GM12878 (cell line): ENCODE results near the gene TEKT2. TPM values are rescaled to one million over a fixed set of nuclear protein-coding genes. Genes with fewer than 3 reads are reported as not detected.

ENCODE experiments used
- ATAC-seq: fragments of 200-7000 bp; cut with Tn5 transposase; 3 replicates; pipeline ENCODE4 v1.9.1; 2020; ENCODE audit warnings: mild to moderate bottlenecking, moderate library complexity
- BruUV-seq: library from RNA; stranded (reverse); fragments of 400-500 nt; replicated peaks from 2 replicates; lab custom pipeline; 2021; lab: Mats Ljungman, UMichigan
- CTCF ChIA-PET: fragments of 300-600 bp; sonication (Branson Sonifier 250); formaldehyde crosslinking; extraction: SDS; loops from one replicate; lab custom pipeline; 2021; ENCODE audit warnings: inconsistent platforms; lab: Yijun Ruan, JAX
- POLR2A ChIA-PET: fragments of 350-600 bp; formaldehyde crosslinking; extraction: SDS; loops from one replicate; lab custom pipeline; 2021; ENCODE audit warnings: inconsistent platforms; lab: Charles Lee
- RAD21 ChIA-PET: fragments of 300-600 bp; sonication (Branson Sonifier 250); formaldehyde crosslinking; loops from one replicate; lab custom pipeline; 2023; ENCODE audit warnings: antibody characterized with exemption; ENCODE audit not compliant: unreplicated experiment; lab: Charles Lee
- SMC1A ChIA-PET: fragments of 300-600 bp; sonication (Branson Sonifier 250); formaldehyde crosslinking; loops from one replicate; lab custom pipeline; 2023; ENCODE audit not compliant: unreplicated experiment, uncharacterized antibody; lab: Charles Lee
- DNase-seq: peaks from one replicate; pipeline ENCODE4 v3.0.0-alpha.2; 2011; ENCODE audit warnings: low read depth, low spot score
- FAIRE-seq: peaks from 3 replicates; lab custom pipeline; 2011; peaks lifted over from hg19 to GRCh38; lab: Jason Lieb, UNC
- H2AFZ ChIP-seq: 2 replicates; pipeline ENCODE4 v1.6.0; 2011; ENCODE audit warnings: low read depth, low read length, control low read depth; ENCODE audit not compliant: control insufficient read depth
- H3K27ac ChIP-seq: 2 replicates; pipeline ENCODE4 v1.5.1; 2011; ENCODE audit warnings: control low read depth; ENCODE audit not compliant: control insufficient read depth, insufficient read depth
- H3K27me3 ChIP-seq, 2 experiments: replicated peaks in 1 of 2; 2 replicates each; pipeline versions ENCODE4 v1.6.0 to v1.6.1; 2011; ENCODE audit warnings: low read length in 1 of 2; ENCODE audit not compliant: control insufficient read depth in 2 of 2, insufficient read depth in 2 of 2
- H3K36me3 ChIP-seq, 2 experiments: 2 replicates each; pipeline ENCODE4 v1.5.1; 2011; ENCODE audit warnings: low read length in 1 of 2; ENCODE audit not compliant: control insufficient read depth in 2 of 2, insufficient read depth in 2 of 2
- H3K4me1 ChIP-seq: 2 replicates; pipeline ENCODE4 v1.6.1; 2011; ENCODE audit warnings: mild to moderate bottlenecking, low read length, moderate library complexity, mixed read lengths; ENCODE audit not compliant: control insufficient read depth, insufficient read depth
- H3K4me2 ChIP-seq: 2 replicates; pipeline ENCODE4 v1.6.0; 2011; ENCODE audit warnings: control low read depth; ENCODE audit not compliant: control insufficient read depth, insufficient read depth
- H3K4me3 ChIP-seq: fragments of 200-600 bp; sonication (generic); 2 replicates; pipeline ENCODE4 v1.5.1; 2016
- H3K79me2 ChIP-seq: 2 replicates; pipeline ENCODE4 v1.6.0; 2011; ENCODE audit warnings: low read length; ENCODE audit not compliant: control insufficient read depth, insufficient read depth
- H3K9ac ChIP-seq: 2 replicates; pipeline ENCODE4 v1.8.0; 2011; ENCODE audit warnings: low read length, control low read depth, mixed read lengths; ENCODE audit not compliant: control insufficient read depth, insufficient read depth
- H3K9me3 ChIP-seq: replicated peaks from 3 replicates; pipeline ENCODE4 v1.5.1; 2011; ENCODE audit warnings: mild to moderate bottlenecking, low read length; ENCODE audit not compliant: control insufficient read depth, insufficient read depth
- H4K20me1 ChIP-seq: 2 replicates; pipeline ENCODE4 v1.6.0; 2011; ENCODE audit not compliant: control insufficient read depth, insufficient read depth
- ATF2 ChIP-seq: IDR thresholded peaks from 2 replicates; pipeline ENCODE4 v1.6.1; 2012; ENCODE audit warnings: low read length, inconsistent platforms
- ATF3 ChIP-seq: IDR thresholded peaks from 2 replicates; pipeline ENCODE4 v1.6.1; 2011; ENCODE audit warnings: low read depth, mild to moderate bottlenecking, low read length, moderate library complexity, borderline replicate concordance; ENCODE audit errors: extremely low read depth
- BHLHE40 ChIP-seq, 2 experiments: fragments of 450-650 bp in 1 of 2; IDR thresholded peaks; 2 replicates each; pipeline ENCODE4 v1.6.1; 2011 to 2017; ENCODE audit warnings: low read depth in 2 of 2, borderline replicate concordance in 1 of 2, improper control_type of control experiment in 1 of 2, low read length in 1 of 2, mild to moderate bottlenecking in 1 of 2
- GABPA ChIP-seq: IDR thresholded peaks from 2 replicates; pipeline ENCODE4 v1.6.1; 2014; ENCODE audit warnings: antibody characterized with exemption, low read depth, mild to moderate bottlenecking, inconsistent platforms
- IRF3 ChIP-seq: fragments of 450-650 bp; IDR thresholded peaks from 2 replicates; pipeline ENCODE4 v1.6.1; 2014; ENCODE audit warnings: mild to moderate bottlenecking
- IRF4 ChIP-seq: IDR thresholded peaks from 2 replicates; pipeline ENCODE4 v1.6.1; 2011; ENCODE audit warnings: low read depth, low read length
- KAT2A ChIP-seq: conservative IDR thresholded peaks from 2 replicates; pipeline ENCODE4 v1.6.1; 2011; ENCODE audit warnings: low read depth, low read length; ENCODE audit not compliant: control insufficient read depth
- NBN ChIP-seq: fragments of 450-650 bp; IDR thresholded peaks from 2 replicates; pipeline ENCODE4 v1.6.1; 2016
- NFXL1 ChIP-seq: fragments of 450-650 bp; IDR thresholded peaks from 2 replicates; pipeline ENCODE4 v1.6.1; 2017; ENCODE audit warnings: antibody characterized with exemption, mild to moderate bottlenecking, borderline replicate concordance
- NFYA ChIP-seq: IDR thresholded peaks from 2 replicates; pipeline ENCODE4 v1.6.1; 2011; ENCODE audit warnings: low read depth, mild to moderate bottlenecking, low read length, improper control_type of control experiment, borderline replicate concordance
- RB1 ChIP-seq: fragments of 450-650 bp; formaldehyde crosslinking; IDR thresholded peaks from 2 replicates; pipeline ENCODE4 v1.6.1; 2017; ENCODE audit warnings: mild to moderate bottlenecking, borderline replicate concordance
- RBBP5 ChIP-seq: fragments of 200-600 bp; sonication (generic); conservative IDR thresholded peaks from 2 replicates; pipeline ENCODE4 v1.6.1; 2016
- SP1 ChIP-seq: IDR thresholded peaks from one replicate; pipeline ENCODE4 v1.6.1; 2011; ENCODE audit warnings: low read depth, low read length
- SREBF2 ChIP-seq: IDR thresholded peaks from 2 replicates; pipeline ENCODE4 v1.6.1; 2012; ENCODE audit warnings: mild to moderate bottlenecking, low read length
- TBL1XR1 ChIP-seq: IDR thresholded peaks from 2 replicates; pipeline ENCODE4 v1.6.1; 2012; ENCODE audit warnings: low read depth, low read length, improper control_type of control experiment
- TCF3 ChIP-seq: IDR thresholded peaks from 2 replicates; pipeline ENCODE4 v1.6.1; 2012; ENCODE audit warnings: low read depth, mild to moderate bottlenecking, low read length, borderline replicate concordance; ENCODE audit not compliant: insufficient read depth
- USF1 ChIP-seq: IDR thresholded peaks from 2 replicates; pipeline ENCODE4 v1.6.1; 2011; ENCODE audit warnings: borderline replicate concordance, low read depth, mild to moderate bottlenecking, moderate library complexity, mixed read lengths, low read length; ENCODE audit not compliant: insufficient read depth; ENCODE audit errors: extremely low read length
- ZZZ3 ChIP-seq: IDR thresholded peaks from 2 replicates; pipeline ENCODE4 v1.6.1; 2011; ENCODE audit warnings: low read depth; ENCODE audit not compliant: control insufficient read depth, insufficient read length
- WGBS: methylation state at CpG from one replicate; pipeline ENCODE4 v1.1.6; 2016; ENCODE audit warnings: low lambda C conversion rate; ENCODE audit not compliant: insufficient replicate concordance, insufficient coverage; ENCODE audit errors: missing lambda C conversion rate; 5-methylcytosine and 5-hydroxymethylcytosine counted together
- in situ Hi-C: fragments of 300-500 bp; cut with MboI; formaldehyde crosslinking; loops from 9 replicates; pipeline ENCODE4 v1.14.3; 2018; ENCODE audit warnings: mixed read lengths
- intact Hi-C: fragments of 100-400 bp; cut with micrococcal nuclease; formaldehyde crosslinking; loops from one replicate; pipeline ENCODE4 v1.14.2; 2022; ENCODE audit not compliant: unreplicated experiment
- polyA plus RNA-seq, 11 experiments: library from polyadenylated mRNA; depleted of rRNA in 4 of 11; unstranded in 6 of 11; stranded (reverse) in 5 of 11; fragments of >200 nt; fragmentation: Nextera tagmentation in 4 of 11; fragmentation: Illumina TruSeq in 1 of 11; extraction: Ambion mirVana in 4 of 11; extraction: Trizol in 1 of 11; gene quantifications; 1 replicate in 1 of 11; 2 replicates in 10 of 11; pipeline versions ENCODE4 v1.2.1 to v1.2.3, GENCODE V29; 2011 to 2016; ENCODE audit warnings: inconsistent platforms in 2 of 11, missing spikeins in 2 of 11, low read depth in 1 of 11
- total RNA-seq, 4 experiments: library from RNA; depleted of rRNA in 3 of 4; stranded (reverse); fragments of >200 nt in 3 of 4; fragmentation: Illumina TruSeq in 1 of 4; extraction: Trizol in 1 of 4; gene quantifications; 2 replicates each; pipeline versions ENCODE4 v1.2.1 to v1.2.3, GENCODE V29; 2013 to 2021

Gene TEKT2
- total and polyA plus RNA-seq, 10 of the 15 experiments (the other 5 are each of a cell fraction or from before 2014, with no cell fraction given): 0.07 to 0.13 TPM; not detected in 8

- H3K9me3 ChIP-seq: no peaks in the 10 kb centered on the region
- ChIA-PET RAD21 (interaction anchor here (0.6 kb wide), 1 partner anchor 69 kb away, joined by 7 read pairs; no protein-coding TSS in a partner anchor), CTCF (interaction anchor here (1.5 to 1.6 kb wide), 2 partner anchors 11 to 59 kb away, joined by 3 to 4 read pairs; no protein-coding TSS in a partner anchor), SMC1A (interaction anchor here (1.2 kb wide), 1 partner anchor 26 kb away, joined by 3 read pairs; no protein-coding TSS in a partner anchor), POLR2A (interaction anchor here (1.2 kb wide), 1 partner anchor 21 kb away, joined by 5 read pairs; the partner anchor contains the start of gene TRAPPC3)
- no peak for DNase-seq
- H3K27me3 ChIP-seq: peaks cover 4 to 9% of the 10 kb centered on the region in 2 experiments; a peak in 3 of 4 replicates
- 79% methylated on average over 3 of the region's 3 CpGs for WGBS
- H3K79me2 ChIP-seq: no peaks in the 10 kb centered on the region
- H3K36me3 ChIP-seq: no peaks in the 10 kb centered on the region
- no peaks in the 10 kb centered on the region; the same call in 1 of the 2 replicates for H4K20me1 ChIP-seq
- no peak for FAIRE-seq
- intact Hi-C loops (no loop called here), in situ Hi-C loops (no loop called here)
- H3K9ac ChIP-seq: no peak overlapping the region
- no peak overlapping the region for H3K27ac ChIP-seq
- no peak for TF ChIP-seq TCF3
- no peak for TF ChIP-seq GABPA
- TF ChIP-seq SP1: no peak
- no peak for TF ChIP-seq BHLHE40 (IDR thresholded peaks at IDR 0.05; ENCODE audit: borderline replicate concordance in 1 of 2, low read depth in 2 of 2, low read length in 1 of 2)
- TF ChIP-seq TBL1XR1: no peak
- TF ChIP-seq IRF3: no peak
- TF ChIP-seq USF1: no peak
- no peak for TF ChIP-seq ATF3
- no peak for TF ChIP-seq NFXL1
- no peak for TF ChIP-seq RB1
- no peak for TF ChIP-seq NFYA
- TF ChIP-seq IRF4: no peak
- TF ChIP-seq KAT2A: no peak
- no peak for TF ChIP-seq NBN
- TF ChIP-seq SREBF2: no peak
- no peak for TF ChIP-seq RBBP5
- no peak for TF ChIP-seq ATF2
- no peak for TF ChIP-seq ZZZ3
- no TSS peak for BruUV-seq
- ATAC-seq: no peak
- no peaks in the 10 kb centered on the region; the same call in 1 of the 2 replicates for H3K4me1 ChIP-seq
- H3K4me3 ChIP-seq: no peak overlapping the region
- H3K4me2 ChIP-seq: no peak overlapping the region
- no peak overlapping the region for H2AFZ ChIP-seq
These were observed 45.0 kb downstream of the TEKT2 start for GRCh38 chr1:36128905-36129206.
